GM21515 (cell line): ENCODE results near the gene OR6C75.
"Not testable (repeated sequence)": the region's sequence is repeated elsewhere in the genome, so short reads cannot be mapped to it uniquely, and the experiment has no call there.

Experiments used
- ATAC-seq: cut with Tn5 transposase; IDR thresholded peaks from one replicate; pipeline ENCODE4 v1.9.1; 2021; ENCODE audit not compliant: unreplicated experiment

Gene OR6C75

GRCh38 chr12:55362675-55363074, at the start of gene OR6C75:
TSS of gene OR6C75 (plus strand) at chr12:55362975. CDS start at chr12:55365111, 2,136 bp downstream.
- no peak for ATAC-seq

DNA sequence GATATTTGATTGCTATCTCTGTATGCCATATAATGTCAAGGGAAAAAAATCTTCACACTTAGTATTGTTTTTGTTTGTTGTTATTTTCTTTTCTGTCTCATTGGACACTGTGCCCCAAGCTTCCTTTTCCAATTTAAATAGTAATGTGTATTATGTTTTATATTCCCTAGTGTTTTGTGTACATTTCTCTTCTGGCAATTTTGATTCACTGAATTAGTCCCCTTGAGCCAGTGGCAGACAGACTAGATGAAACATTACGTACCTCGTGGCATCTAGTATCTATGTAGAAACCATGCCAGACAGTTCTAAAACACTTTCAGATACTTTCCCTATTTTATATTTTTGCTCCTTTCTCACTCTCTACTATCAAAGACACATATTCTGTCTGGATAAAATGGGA, 48.7 kb upstream of the OR6C75 start, which contains the start of gene OR6C1:
TSS of gene OR6C1 (plus strand) at position 301 of the 400 bp plus-strand sequence. CDS start 6,257 bp downstream, outside the sequence.
- ATAC-seq, result no peak

- ATAC-seq, result no peak
These were observed 42.6 kb upstream of the OR6C75 start for GRCh38 chr12:55320201-55320600.

DNA sequence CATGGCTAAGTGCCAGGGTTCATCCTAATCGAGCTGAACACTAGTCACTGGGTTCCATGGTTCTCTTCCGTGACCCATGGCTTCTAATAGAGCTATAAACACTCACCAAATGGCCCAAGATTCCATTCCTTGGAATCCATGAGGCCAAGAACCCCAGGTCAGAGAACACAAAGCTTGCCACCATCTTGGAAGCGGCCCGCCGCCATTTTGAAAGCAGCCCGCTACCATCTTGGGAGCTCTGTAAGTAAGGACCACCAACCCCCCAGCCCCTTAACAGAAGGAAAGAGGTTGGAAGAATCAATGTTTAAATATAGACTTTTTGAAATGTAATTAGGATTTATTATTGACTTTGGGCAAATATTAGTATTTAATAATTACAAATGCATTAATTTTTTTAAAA, 37.0 kb upstream of the OR6C75 start:
- ATAC-seq, result not testable (repeated sequence)

- no peak for ATAC-seq
These were observed 32.3 kb upstream of the OR6C75 start, which contains the start of gene OR6C3 for GRCh38 chr12:55330446-55330845. TSS of gene OR6C3 (plus strand) at chr12:55330746. CDS start at chr12:55331701, 955 bp downstream.

GRCh38 chr12:55336002-55336401, 26.8 kb upstream of the OR6C75 start:
- no peak for ATAC-seq

DNA sequence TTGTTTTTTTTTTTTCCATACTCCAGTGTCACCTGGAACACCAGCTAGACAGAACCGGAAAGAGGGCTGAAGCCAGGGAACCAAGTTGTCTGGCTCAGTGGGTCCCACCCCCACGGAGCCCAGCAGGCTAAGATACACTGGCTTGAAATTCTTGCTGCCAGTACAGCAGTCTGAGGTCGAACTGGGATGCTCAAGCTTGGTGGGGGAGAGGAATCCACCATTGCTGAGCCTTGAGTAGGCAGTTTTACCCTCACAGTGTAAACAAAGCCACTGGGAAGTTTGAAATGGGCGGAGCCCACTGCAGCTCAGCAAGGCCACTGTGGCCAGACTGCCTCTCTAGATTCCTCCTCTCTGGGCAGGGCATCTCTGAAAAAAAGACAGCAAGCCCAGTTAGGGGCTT, 7.4 kb upstream of the OR6C75 start:
- ATAC-seq, result not testable (repeated sequence)

- ATAC-seq, result no peak
These were observed 2.3 kb downstream of the OR6C75 start for GRCh38 chr12:55365086-55365485.

GRCh38 chr12:55372521-55372920, 9.7 kb downstream of the OR6C75 start:
- ATAC-seq, result no peak

GRCh38 chr12:55385891-55386290, 23.1 kb downstream of the OR6C75 start:
- ATAC-seq, result no peak

GRCh38 chr12:55392032-55392795, 29.4 kb downstream of the OR6C75 start:
- ATAC-seq, result no peak

GRCh38 chr12:55396326-55396725, 33.6 kb downstream of the OR6C75 start:
- no peak for ATAC-seq

DNA sequence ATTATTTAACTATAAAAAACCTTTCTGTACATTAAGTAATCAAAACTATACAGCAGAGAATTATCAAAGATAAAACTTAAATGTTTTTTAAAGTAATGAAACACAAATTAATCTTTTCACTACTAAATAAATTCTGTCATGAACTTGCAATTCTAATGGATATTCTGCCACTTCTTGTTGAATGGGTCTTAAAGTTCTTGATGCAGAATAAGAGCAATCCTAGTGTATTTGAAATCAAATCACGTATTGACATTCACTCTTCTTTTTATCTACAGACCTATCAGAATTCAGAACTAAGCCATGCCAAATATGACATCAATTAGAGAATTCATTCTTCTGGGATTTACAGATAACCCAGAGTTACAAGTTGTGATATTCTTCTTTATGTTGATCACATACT, 37.5 kb downstream of the OR6C75 start, which contains the start of gene OR6C65:
TSS of gene OR6C65 (plus strand) at position 301 of the 400 bp plus-strand sequence. CDS start at position 301, 0 bp downstream.
- ATAC-seq, result no peak

DNA sequence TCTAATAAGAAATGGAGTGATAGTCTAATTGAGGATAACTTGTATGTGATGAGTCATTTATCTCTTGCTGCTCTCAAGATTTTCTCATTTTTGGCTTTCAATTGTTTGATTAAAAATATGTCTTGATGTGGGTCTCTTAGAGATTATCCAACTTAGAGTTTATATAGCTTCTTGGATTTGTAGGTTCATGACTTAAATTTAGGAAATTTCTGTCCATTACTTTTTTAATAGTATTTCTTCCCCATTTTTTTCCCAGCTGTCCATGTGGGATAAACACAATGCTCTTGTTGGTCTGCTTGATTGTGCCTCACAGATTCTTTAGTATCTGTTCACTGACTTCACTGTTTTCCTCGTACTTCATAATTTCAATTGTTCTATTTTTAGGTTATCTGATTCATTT, 45.1 kb downstream of the OR6C75 start:
- ATAC-seq, result no peak

DNA sequence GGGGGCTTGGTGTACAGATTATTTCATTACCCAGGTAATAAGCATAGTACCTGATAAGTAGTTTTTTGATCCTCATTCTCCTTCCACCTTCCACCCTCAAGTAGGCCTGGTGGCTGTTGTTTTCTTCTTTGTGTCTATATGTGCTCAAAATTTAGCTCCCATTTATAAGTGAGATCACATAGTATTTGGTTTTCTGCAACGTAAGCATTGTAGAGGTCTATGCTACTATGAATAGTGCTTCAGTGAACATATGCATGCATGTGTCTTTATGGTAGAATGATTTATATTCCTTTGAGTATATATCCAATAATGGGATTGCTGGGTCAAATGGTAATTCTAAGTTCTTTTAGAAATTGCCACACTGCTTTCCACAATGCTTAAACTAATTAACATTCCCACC, 46.4 kb downstream of the OR6C75 start:
- not testable (repeated sequence) for ATAC-seq

DNA sequence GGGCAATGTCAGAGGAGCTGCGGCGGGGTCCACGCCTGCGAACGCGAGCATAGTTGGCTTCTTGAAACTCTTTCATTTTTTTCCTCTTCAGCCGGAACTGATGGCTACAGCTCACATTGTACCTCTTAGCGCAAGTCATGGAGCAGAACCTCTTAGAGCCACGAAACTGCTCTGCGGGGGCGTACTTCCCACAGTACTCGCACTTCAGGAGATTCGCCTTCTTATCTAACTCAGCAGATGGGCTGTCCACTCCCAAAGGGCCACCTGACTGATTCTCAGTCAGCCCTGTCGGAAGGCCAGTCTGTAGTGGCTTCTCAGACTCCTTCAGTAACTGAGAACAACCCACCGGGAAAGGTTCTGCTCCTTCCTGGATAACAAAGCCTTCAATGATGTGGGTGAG, 49.4 kb downstream of the OR6C75 start:
- ATAC-seq, result not testable (repeated sequence)

DNA sequence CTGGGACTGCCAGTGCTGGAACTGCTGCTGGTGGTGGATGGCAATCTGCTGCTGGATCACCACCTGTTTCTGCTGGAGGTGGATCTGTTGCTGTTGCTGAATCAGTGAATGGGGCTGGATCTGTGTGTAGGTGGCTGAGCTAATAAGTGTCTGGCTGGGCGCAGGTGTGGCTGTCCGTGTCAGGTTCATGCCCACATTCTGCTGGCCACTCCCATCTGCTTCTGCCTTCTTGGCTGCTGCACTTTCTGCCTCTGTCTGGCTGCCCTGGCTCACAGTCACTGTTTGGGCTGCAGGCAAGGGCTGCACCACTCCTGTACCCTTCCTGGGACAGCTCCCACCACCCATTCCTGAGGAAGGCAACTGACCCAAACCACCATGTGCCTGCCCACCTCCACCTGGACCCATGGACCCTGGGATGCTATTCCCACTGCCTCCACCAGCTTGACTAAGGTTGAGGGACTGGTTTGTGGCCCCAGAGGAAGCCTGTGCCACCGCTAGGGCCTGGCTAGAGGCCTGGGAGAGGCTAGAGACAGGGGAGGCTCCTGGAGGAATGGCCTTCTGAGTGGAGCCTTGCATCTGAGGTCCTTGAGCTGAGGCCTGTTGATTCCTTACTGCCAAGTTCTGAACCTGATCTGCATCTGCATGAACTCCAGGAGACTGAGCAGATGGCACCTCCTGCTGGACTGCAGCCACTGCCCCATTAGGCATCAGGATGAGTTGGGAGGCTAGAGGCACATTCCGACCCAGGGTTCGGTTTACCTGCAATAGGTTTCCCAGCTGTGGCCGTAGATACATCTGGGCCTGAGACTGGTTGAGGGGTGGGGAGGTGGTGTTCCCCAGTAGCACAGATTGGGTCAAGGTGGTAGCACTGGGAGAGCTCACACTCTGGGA, 51.0 kb downstream of the OR6C75 start:
- ATAC-seq, result not testable (repeated sequence)

DNA sequence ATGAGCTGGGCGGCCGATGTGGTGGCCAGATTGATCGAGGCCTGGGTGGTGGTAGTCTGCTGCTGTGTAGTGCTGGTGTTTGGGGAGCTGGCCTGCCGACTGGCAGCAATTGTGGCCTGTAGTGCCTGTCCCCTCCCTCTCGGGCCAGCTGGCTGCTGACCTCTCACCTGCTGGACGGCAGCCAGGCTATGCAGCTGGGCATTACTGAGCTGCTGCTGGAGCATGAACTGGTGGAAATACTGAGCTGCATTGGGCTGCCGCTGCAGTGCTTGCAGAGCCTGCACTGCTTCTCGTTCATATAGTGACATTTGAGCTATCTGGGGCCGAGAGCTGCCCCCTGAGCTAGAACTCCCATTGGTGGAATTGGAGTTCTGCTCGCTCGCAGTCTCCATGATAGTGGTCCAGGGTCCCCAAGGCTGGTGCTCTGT, 51.6 kb downstream of the OR6C75 start:
- not testable (repeated sequence) for ATAC-seq

DNA sequence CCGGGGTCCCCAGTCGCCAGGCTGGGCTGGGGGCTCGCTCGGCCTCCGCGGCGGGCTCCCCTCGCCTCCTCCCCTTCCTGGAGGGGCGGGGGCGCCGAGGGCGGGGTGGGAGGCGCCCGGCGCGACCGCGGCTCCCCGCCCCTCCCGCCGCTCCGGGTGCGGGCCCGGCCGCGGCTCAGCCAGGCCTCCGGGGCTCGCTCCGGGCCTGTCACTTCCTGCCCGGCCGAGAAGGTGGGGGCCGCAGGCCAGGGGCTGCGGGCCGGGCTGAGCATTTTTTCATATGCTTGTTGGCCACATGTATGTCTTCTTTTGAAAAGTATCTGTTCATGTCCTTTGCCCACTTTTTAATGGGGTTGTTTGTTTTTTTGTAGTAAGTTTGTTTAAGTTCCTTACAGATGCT, 52.1 kb downstream of the OR6C75 start:
- ATAC-seq, result not testable (repeated sequence)

DNA sequence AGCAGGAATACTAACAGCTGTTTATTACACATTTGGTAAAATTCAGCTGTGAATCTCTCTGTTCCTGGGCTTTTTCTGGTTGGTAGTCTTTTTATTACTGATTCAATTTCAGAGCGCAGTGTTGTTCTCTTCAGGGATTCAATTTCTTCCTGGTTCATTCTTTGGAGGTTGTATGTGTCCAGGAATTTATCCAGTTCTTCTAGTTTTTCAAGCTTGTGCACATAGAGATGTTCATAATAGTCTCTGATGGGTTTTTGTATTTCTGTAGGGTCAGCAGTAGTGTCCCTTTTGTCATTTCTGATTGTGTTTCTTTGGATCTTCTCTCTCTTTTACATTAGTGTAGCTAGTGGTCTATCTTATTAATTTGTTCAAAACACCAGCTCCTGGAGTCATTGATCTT, 54.2 kb downstream of the OR6C75 start:
- ATAC-seq, result no peak
